GM10248 (cell line): ENCODE data around the gene MRPL49.
A peak's percentile ranks its signal among the peaks of the same experiment; 100 is the strongest.

Experiments
- CTCF ChIA-PET: fragments of 300-600 bp; sonication (Branson Sonifier 250); formaldehyde crosslinking; extraction: SDS; loops from one replicate; lab custom pipeline; 2021; ENCODE audit warnings: antibody characterized with exemption; lab: Yijun Ruan, JAX
- POLR2A ChIA-PET: fragments of 350-650 bp; sonication (Branson Sonifier 250); formaldehyde crosslinking; extraction: SDS; loops from one replicate; lab custom pipeline; 2020; ENCODE audit warnings: antibody characterized with exemption; lab: Yijun Ruan, JAX
- DNase-seq: peaks from one replicate; pipeline ENCODE4 v3.0.0; 2012; ENCODE audit errors: extremely low spot score
- CTCF ChIP-seq: IDR thresholded peaks from 2 replicates; pipeline ENCODE4 v1.5.1; 2012; ENCODE audit warnings: mild to moderate bottlenecking, low read depth; ENCODE audit errors: extremely low read depth, missing control alignments, control extremely low read depth

The MRPL49 gene

GRCh38 chr11:65134952-65135632 lies 13.0 kb downstream of the MRPL49 start:
- no peak for TF ChIP-seq CTCF
- POLR2A ChIA-PET, result interaction anchor here (0.5 to 2.9 kb wide), 7 partner anchors 9 to 845 kb away, joined by 3 to 10 read pairs (median 3); partner anchors contain the start of genes FAU and MRPL49
- CTCF ChIA-PET, result interaction anchor here (1.0 to 4.6 kb wide), 12 partner anchors 10 to 195 kb away, joined by 3 to 22 read pairs (median 5); partner anchors contain the start of genes CAPN1, FAU, MRPL49 and TM7SF2
- DNase-seq, result peak; percentile 95

- no peak for TF ChIP-seq CTCF
- CTCF ChIA-PET, result interaction anchor here (0.9 to 4.6 kb wide), 11 partner anchors 10 to 194 kb away, joined by 3 to 22 read pairs (median 5); partner anchors contain the start of genes TM7SF2 and ZNHIT2
- POLR2A ChIA-PET, result interaction anchor here (0.5 to 2.9 kb wide), 6 partner anchors 13 to 845 kb away, joined by 3 to 10 read pairs (median 4); partner anchors contain the start of genes FAU and MRPL49
- DNase-seq, result no peak
Measured at GRCh38 chr11:65135633-65136145, 13.6 kb downstream of the MRPL49 start.

- DNase-seq, result no peak
- ChIA-PET POLR2A (interaction anchor here (0.7 kb wide), 1 partner anchor 50 kb away, joined by 3 read pairs; no protein-coding TSS in a partner anchor), CTCF (interaction anchor here (0.9 to 4.6 kb wide), 10 partner anchors 9 to 193 kb away, joined by 3 to 22 read pairs (median 4); partner anchors contain the start of genes FAU, MRPL49 and TM7SF2)
- TF ChIP-seq CTCF, result no peak
Measured at GRCh38 chr11:65136515-65137096, 14.5 kb downstream of the MRPL49 start.

- no peak for TF ChIP-seq CTCF
- ChIA-PET CTCF (no interaction called here), POLR2A (no interaction called here)
- no peak for DNase-seq
Measured at GRCh38 chr11:65141896-65142494, 19.9 kb downstream of the MRPL49 start.

GRCh38 chr11:65147352-65148075 lies 25.4 kb downstream of the MRPL49 start:
- ChIA-PET POLR2A (interaction anchor here (0.7 kb wide), 1 partner anchor 17 kb away, joined by 6 read pairs; no protein-coding TSS in a partner anchor), CTCF (interaction anchor here (0.8 to 5.1 kb wide), 4 partner anchors 12 to 169 kb away, joined by 3 to 22 read pairs (median 4); partner anchors contain the start of genes ARL2, SYVN1 and TM7SF2)
- TF ChIP-seq CTCF, result no peak
- DNase-seq, result no peak
